GM12878 (cell line): Measurements from ENCODE around the gene VPS26B. TPM values are rescaled to one million over a fixed set of nuclear protein-coding genes. Genes with fewer than 3 reads are reported as not detected.

Experiments used
- ATAC-seq: fragments of 200-7000 bp; cut with Tn5 transposase; 3 replicates; pipeline ENCODE4 v1.9.1; 2020; ENCODE audit warnings: mild to moderate bottlenecking, moderate library complexity
- BruUV-seq: library from RNA; stranded (reverse); fragments of 400-500 nt; replicated peaks from 2 replicates; lab custom pipeline; 2021; lab: Mats Ljungman, UMichigan
- CTCF ChIA-PET: fragments of 300-600 bp; sonication (Branson Sonifier 250); formaldehyde crosslinking; extraction: SDS; loops from one replicate; lab custom pipeline; 2021; ENCODE audit warnings: inconsistent platforms; lab: Yijun Ruan, JAX
- POLR2A ChIA-PET: fragments of 350-600 bp; formaldehyde crosslinking; extraction: SDS; loops from one replicate; lab custom pipeline; 2021; ENCODE audit warnings: inconsistent platforms; lab: Charles Lee
- RAD21 ChIA-PET: fragments of 300-600 bp; sonication (Branson Sonifier 250); formaldehyde crosslinking; loops from one replicate; lab custom pipeline; 2023; ENCODE audit warnings: antibody characterized with exemption; ENCODE audit not compliant: unreplicated experiment; lab: Charles Lee
- SMC1A ChIA-PET: fragments of 300-600 bp; sonication (Branson Sonifier 250); formaldehyde crosslinking; loops from one replicate; lab custom pipeline; 2023; ENCODE audit not compliant: unreplicated experiment, uncharacterized antibody; lab: Charles Lee
- DNase-seq: peaks from one replicate; pipeline ENCODE4 v3.0.0-alpha.2; 2011; ENCODE audit warnings: low read depth, low spot score
- FAIRE-seq: peaks from 3 replicates; lab custom pipeline; 2011; peaks lifted over from hg19 to GRCh38; lab: Jason Lieb, UNC
- H2AFZ ChIP-seq: 2 replicates; pipeline ENCODE4 v1.6.0; 2011; ENCODE audit warnings: low read depth, low read length, control low read depth; ENCODE audit not compliant: control insufficient read depth
- H3K27ac ChIP-seq: 2 replicates; pipeline ENCODE4 v1.5.1; 2011; ENCODE audit warnings: control low read depth; ENCODE audit not compliant: control insufficient read depth, insufficient read depth
- H3K27me3 ChIP-seq, 2 experiments: replicated peaks in 1 of 2; 2 replicates each; pipeline versions ENCODE4 v1.6.0 to v1.6.1; 2011; ENCODE audit warnings: low read length in 1 of 2; ENCODE audit not compliant: control insufficient read depth in 2 of 2, insufficient read depth in 2 of 2
- H3K36me3 ChIP-seq, 2 experiments: 2 replicates each; pipeline ENCODE4 v1.5.1; 2011; ENCODE audit warnings: low read length in 1 of 2; ENCODE audit not compliant: control insufficient read depth in 2 of 2, insufficient read depth in 2 of 2
- H3K4me1 ChIP-seq: 2 replicates; pipeline ENCODE4 v1.6.1; 2011; ENCODE audit warnings: mild to moderate bottlenecking, low read length, moderate library complexity, mixed read lengths; ENCODE audit not compliant: control insufficient read depth, insufficient read depth
- H3K4me2 ChIP-seq: 2 replicates; pipeline ENCODE4 v1.6.0; 2011; ENCODE audit warnings: control low read depth; ENCODE audit not compliant: control insufficient read depth, insufficient read depth
- H3K4me3 ChIP-seq: fragments of 200-600 bp; sonication (generic); 2 replicates; pipeline ENCODE4 v1.5.1; 2016
- H3K79me2 ChIP-seq: 2 replicates; pipeline ENCODE4 v1.6.0; 2011; ENCODE audit warnings: low read length; ENCODE audit not compliant: control insufficient read depth, insufficient read depth
- H3K9ac ChIP-seq: 2 replicates; pipeline ENCODE4 v1.8.0; 2011; ENCODE audit warnings: low read length, control low read depth, mixed read lengths; ENCODE audit not compliant: control insufficient read depth, insufficient read depth
- H3K9me3 ChIP-seq: replicated peaks from 3 replicates; pipeline ENCODE4 v1.5.1; 2011; ENCODE audit warnings: mild to moderate bottlenecking, low read length; ENCODE audit not compliant: control insufficient read depth, insufficient read depth
- H4K20me1 ChIP-seq: 2 replicates; pipeline ENCODE4 v1.6.0; 2011; ENCODE audit not compliant: control insufficient read depth, insufficient read depth
- E2F4 ChIP-seq: IDR thresholded peaks from 2 replicates; pipeline ENCODE4 v1.6.1; 2012; ENCODE audit warnings: low read depth, low read length, improper control_type of control experiment
- FOXK2 ChIP-seq: fragments of 450-650 bp; IDR thresholded peaks from 2 replicates; pipeline ENCODE4 v1.6.1; 2017; ENCODE audit warnings: mild to moderate bottlenecking, moderate library complexity
- LARP7 ChIP-seq: fragments of 450-650 bp; IDR thresholded peaks from 2 replicates; pipeline ENCODE4 v1.6.1; 2017; ENCODE audit warnings: mild to moderate bottlenecking
- SPI1 ChIP-seq: IDR thresholded peaks from 2 replicates; pipeline ENCODE4 v1.6.1; 2011; ENCODE audit warnings: low read depth, mild to moderate bottlenecking, low read length, moderate library complexity, borderline replicate concordance; ENCODE audit not compliant: insufficient read depth
- YY1 ChIP-seq: IDR thresholded peaks from 2 replicates; pipeline ENCODE4 v1.6.1; 2011; ENCODE audit warnings: low read depth, mild to moderate bottlenecking, low read length
- ZBED1 ChIP-seq: IDR thresholded peaks from 2 replicates; pipeline ENCODE4 v1.6.1; 2016; ENCODE audit warnings: borderline replicate concordance
- ZBTB40 ChIP-seq: fragments of 450-650 bp; IDR thresholded peaks from 2 replicates; pipeline ENCODE4 v1.6.1; 2016; ENCODE audit warnings: mild to moderate bottlenecking, moderate library complexity, borderline replicate concordance
- WGBS: methylation state at CpG from one replicate; pipeline ENCODE4 v1.1.6; 2016; ENCODE audit warnings: low lambda C conversion rate; ENCODE audit not compliant: insufficient replicate concordance, insufficient coverage; ENCODE audit errors: missing lambda C conversion rate; 5-methylcytosine and 5-hydroxymethylcytosine counted together
- in situ Hi-C: fragments of 300-500 bp; cut with MboI; formaldehyde crosslinking; loops from 9 replicates; pipeline ENCODE4 v1.14.3; 2018; ENCODE audit warnings: mixed read lengths
- intact Hi-C: fragments of 100-400 bp; cut with micrococcal nuclease; formaldehyde crosslinking; loops from one replicate; pipeline ENCODE4 v1.14.2; 2022; ENCODE audit not compliant: unreplicated experiment
- polyA plus RNA-seq, 11 experiments: library from polyadenylated mRNA; depleted of rRNA in 4 of 11; unstranded in 6 of 11; stranded (reverse) in 5 of 11; fragments of >200 nt; fragmentation: Nextera tagmentation in 4 of 11; fragmentation: Illumina TruSeq in 1 of 11; extraction: Ambion mirVana in 4 of 11; extraction: Trizol in 1 of 11; gene quantifications; 1 replicate in 1 of 11; 2 replicates in 10 of 11; pipeline versions ENCODE4 v1.2.1 to v1.2.3, GENCODE V29; 2011 to 2016; ENCODE audit warnings: inconsistent platforms in 2 of 11, missing spikeins in 2 of 11, low read depth in 1 of 11
- total RNA-seq, 4 experiments: library from RNA; depleted of rRNA in 3 of 4; stranded (reverse); fragments of >200 nt in 3 of 4; fragmentation: Illumina TruSeq in 1 of 4; extraction: Trizol in 1 of 4; gene quantifications; 2 replicates each; pipeline versions ENCODE4 v1.2.1 to v1.2.3, GENCODE V29; 2013 to 2021

The VPS26B gene
- total and polyA plus RNA-seq, 10 of the 15 experiments (the other 5 are each of a cell fraction or from before 2014, with no cell fraction given): 1.6 to 26.9 (median 13.3) TPM

GRCh38 chr11:134267966-134268365, 43.5 kb downstream of the VPS26B start:
- intact Hi-C loops: no loop called here
- FAIRE-seq: no peak
- no peak overlapping the region for H2AFZ ChIP-seq
- no peak overlapping the region for H3K4me3 ChIP-seq
- 73% methylated on average over 11 of the region's 11 CpGs for WGBS
- no peaks in the 10 kb centered on the region; the same call in 1 of the 2 replicates for H3K4me1 ChIP-seq
- no peaks in the 10 kb centered on the region for H4K20me1 ChIP-seq
- H3K27me3 ChIP-seq: peaks cover 0 to 3% of the 10 kb centered on the region in 2 experiments; a peak in 1 of 4 replicates
- BruUV-seq: no TSS peak
- TF ChIP-seq LARP7: no peak
- TF ChIP-seq ZBED1: no peak
- TF ChIP-seq E2F4: no peak
- no peak for TF ChIP-seq ZBTB40
- no peak for TF ChIP-seq YY1
- TF ChIP-seq SPI1: no peak
- TF ChIP-seq FOXK2: no peak
- TF ChIP-seq, all 136 proteins: peak for 0
- H3K79me2 ChIP-seq: no peaks in the 10 kb centered on the region
- SMC1A ChIA-PET: no interaction called here
- DNase-seq (no peak), ATAC-seq (no peak)
- H3K4me2 ChIP-seq: no peak overlapping the region
- RAD21 ChIA-PET: no interaction called here
- H3K36me3 ChIP-seq: 0 out of 4 replicates have a peak, but pooled peaks cover 0 to 3% of the 10 kb centered on the region in 2 experiments
- no peak overlapping the region for H3K9ac ChIP-seq
- H3K27ac ChIP-seq: no peak overlapping the region
- H3K9me3 ChIP-seq: no peaks in the 10 kb centered on the region
- CTCF ChIA-PET: no interaction called here
- POLR2A ChIA-PET: no interaction called here
- in situ Hi-C loops: no loop called here
